Measurements from ENCODE around the gene IMP4.
"Not testable (repeated sequence)": the region's sequence is repeated elsewhere in the genome, so short reads cannot be mapped to it uniquely, and the experiment has no call there.

IMP4 gene, protein sequence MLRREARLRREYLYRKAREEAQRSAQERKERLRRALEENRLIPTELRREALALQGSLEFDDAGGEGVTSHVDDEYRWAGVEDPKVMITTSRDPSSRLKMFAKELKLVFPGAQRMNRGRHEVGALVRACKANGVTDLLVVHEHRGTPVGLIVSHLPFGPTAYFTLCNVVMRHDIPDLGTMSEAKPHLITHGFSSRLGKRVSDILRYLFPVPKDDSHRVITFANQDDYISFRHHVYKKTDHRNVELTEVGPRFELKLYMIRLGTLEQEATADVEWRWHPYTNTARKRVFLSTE

DNA sequence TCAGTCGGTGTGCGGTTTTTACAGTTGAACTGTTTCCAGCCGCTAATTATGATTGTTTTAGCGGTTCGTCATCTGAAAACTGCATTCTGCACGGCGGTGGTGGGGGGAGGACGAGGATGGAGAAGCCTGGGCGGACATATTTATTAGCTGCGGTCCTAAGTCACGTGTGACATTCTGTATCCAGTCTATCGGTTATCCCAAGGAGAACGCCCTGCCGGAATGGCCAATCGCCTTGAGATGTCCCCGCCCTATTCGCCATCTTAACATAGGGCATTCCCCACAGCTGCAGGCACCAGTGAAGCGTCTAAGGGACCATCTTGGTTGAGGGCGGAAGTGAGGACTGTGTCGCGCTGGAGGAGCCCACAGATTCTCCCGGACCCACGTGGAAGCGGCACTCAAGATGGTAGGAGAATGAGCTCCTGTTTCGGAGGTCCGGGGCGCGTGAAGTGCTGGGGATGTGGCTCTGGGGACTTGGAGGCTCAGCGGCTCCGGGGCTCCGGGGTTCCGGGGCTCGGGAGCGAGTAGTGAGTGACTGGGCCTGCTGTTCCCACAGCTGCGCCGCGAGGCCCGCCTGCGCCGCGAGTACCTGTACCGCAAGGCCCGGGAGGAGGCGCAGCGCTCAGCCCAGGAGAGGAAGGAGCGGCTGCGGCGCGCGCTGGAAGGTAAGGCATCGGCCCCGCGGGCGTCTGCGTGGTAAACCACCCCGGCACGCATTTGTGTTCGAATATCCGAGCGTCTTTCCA lies at the start of gene IMP4:
Gene IMP4 (plus strand): TSS at position 365 of the 743 bp plus-strand sequence. CDS start 36 bp downstream, at position 401.
- DNase-seq, result peak; percentile 97 to 98

DNA sequence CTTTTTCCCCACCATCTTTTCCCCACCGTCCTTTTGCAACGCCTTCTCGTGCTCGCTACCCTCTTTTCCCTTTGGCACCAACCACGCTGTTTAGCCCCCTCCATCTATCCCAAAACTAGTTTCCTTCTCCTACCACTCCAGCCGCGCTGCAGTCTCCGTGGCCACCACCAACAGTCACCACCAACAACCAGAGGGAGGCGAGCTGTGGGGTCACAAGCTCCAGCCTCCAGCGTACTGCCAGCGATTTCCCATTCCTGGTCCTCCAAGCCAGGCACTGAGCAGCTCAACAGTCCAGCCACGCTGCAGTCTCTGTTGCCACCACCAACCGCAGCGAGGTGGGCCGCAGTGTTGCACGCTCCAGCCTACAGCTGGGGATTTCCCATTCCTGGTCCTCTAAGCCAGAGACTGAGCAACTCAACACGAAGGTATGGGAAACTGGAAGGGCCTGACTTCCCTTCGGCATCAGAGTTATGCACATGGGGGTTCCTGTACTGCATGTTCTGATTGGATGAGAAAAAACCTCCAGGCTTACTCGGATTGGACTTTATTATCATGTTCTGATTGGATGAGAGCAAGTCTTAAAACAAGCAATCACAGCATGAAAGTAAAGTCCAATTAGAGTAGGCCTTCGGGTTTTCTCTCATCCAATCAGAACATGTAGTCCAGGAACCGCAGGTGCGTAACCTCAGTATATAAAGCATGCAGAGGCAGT lies 42.3 kb upstream of the IMP4 start:
- no peak for DNase-seq

DNA sequence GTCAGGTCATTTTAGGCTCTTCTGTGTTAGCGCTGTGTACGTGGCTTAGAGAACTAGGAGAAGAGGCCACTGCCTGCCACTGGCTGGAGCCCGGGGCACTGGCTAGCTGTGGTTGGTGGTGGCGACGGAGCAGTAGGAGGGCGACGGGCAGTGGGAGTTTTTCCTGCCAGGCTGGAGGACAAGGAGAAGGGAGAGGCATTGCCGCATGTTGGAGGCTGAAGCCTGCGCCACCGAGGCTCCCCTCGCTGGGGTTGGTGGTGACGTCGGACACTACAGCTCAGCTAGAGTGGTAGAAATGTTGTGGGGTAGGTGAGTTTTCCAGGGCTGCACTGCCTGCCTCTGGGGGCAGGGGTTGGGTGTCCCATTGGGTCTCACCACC lies 41.7 kb upstream of the IMP4 start:
- no peak for DNase-seq

DNA sequence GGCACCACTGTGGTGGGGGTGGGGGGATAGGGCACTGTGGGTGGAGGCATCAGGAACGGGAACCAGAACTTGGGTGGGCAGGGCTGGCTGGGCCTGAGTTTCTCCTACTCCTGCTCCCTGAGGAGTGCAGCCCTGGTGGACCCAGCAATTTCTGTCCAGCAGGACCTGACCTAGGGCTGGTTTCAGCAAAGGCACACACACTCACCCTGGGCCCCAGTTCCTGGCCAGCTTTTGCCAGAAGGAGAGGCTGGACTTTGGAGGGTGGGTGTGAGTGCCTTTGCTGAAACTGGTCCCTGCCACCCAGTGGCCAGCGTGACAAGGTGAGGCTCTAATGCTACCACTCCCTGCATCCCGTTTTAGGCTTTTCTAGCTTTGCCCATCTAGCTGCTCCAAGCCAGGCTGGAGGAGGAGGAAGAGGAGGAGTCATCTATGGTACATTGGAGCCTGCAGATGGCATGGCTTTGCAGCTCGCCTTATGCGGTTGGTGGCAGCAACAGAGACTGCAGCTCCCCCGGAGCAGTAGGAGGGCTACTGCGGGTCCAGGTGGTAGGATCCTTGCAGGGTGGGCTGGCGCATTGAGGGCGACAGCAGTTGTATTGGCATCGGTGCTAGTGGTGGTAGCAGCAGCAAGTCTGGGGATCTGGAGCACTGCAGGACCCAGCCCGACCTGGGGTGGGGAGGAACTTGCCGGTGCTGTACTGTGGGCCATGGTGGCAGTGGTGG lies 40.4 kb upstream of the IMP4 start:
- no peak for DNase-seq

DNA sequence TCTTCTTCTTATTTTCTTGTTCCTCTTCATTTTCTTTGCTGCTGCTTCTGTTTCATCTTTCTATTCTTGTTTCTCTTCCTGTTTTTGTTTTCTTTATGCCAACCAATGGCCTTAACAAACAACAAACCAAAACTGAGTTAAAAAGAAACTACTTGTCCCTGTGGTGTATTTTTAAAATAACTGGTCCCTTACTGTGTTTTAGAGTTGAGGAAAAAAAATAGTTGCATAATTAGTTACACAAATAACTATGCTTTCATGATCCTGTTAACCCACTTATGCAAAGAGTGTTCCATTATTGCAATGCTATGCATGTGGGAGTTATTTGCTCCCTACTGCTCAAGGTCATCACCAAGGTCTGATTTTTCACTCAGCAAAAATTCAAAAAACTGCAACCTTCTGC lies 39.5 kb upstream of the IMP4 start:
- no peak for DNase-seq

DNA sequence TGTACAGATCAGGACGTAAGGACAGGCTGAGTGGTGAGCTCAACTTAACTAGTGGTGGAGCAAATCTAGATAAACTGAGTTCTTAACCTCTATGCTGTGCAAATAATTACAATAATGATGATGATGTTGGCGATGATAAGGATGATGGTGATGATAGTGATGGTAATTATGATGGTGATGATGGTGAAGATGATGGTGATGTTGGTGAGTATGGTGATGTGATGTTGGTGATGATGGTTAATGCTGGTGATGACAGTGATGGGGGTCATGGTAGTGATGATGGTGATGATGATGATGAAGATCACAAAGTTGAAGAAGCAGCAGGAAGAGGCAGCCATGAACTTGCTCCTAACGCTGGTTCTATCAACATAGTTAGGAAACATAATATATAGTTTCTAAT lies 38.0 kb upstream of the IMP4 start:
- no peak for DNase-seq

DNA sequence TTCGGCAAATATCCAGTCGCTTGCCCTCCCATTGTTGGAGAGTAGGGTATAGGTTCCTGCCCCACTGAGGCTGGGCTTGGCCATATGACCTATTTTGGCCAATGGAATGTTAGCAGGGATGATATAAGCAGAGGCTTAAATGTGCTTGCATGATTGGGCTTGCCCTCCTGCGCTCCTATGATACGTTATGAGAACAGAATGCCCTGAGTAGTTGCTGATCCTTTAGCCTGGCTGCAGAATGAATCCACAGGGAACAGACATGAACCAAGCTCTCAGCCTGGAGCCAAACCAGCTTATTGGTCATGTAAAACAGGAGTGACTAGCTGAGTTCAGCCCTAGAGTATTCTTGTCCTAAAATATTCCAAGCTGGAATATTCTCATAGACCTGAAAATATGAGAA lies 34.8 kb upstream of the IMP4 start:
- no peak for DNase-seq

DNA sequence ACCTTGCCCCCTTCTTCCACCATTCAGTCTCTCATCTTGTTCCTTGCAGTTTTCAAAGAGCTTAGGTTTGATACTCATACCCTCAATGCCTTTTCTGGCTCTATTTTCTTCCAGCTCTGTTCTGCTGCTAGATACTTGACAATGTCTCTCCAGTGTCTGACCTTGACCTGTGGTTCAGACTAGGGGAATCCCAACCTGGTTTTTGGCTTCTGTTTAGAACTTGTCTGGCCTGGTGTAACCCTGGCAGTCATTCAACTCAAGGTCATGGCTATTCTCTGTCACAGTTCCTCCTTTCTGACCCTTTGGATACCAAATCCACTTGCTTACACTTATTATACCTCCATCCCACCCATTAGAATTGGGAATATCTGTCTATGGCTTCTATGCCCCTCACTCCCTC lies 31.8 kb upstream of the IMP4 start:
- DNase-seq, result no peak

DNA sequence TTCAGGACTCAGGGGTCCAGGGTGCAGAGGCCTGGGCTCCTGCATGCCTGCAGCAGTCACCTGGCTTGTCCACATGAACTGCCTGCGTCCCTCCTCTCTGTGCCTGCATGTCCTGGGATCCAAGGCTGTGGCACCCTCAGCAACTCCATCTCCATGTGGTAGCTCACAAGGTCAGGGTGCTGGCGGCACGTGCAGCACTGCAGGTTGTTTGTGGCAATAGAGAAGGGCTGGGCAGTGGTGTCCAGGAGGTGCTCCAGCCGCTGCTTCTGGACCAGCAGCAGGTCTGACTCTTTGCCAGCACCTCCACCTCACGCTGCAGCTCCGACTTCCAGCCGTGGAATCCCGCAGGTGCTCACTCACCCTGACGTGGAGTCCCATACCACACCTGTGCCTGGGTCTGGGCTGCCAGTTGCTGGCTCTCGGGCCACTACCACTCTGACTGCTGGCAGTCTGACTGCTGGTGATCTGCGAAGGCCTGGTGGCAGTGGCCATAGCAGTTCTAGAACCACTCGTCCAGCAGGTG lies 28.8 kb upstream of the IMP4 start:
- no peak for DNase-seq

DNA sequence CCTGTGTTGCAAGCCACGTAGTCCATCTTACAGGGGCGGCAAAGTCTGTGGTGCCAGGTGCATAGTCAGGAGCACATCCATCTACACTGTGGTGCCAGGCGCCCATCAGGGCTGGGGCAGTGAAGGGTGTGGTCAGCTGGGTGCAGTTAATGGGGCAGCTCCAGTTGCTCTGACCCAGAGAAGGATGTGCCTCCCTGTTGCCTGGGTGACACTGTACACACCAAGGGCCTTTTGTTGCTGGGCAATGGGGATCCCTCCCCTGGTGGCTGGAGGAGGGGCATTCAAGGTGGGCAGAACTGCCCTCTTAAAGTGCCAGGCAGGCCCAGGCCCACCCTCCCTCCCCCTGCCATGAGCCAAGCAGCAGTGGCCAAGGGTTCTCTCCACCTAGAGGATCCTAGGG lies 28.3 kb upstream of the IMP4 start:
- DNase-seq, result no peak

DNA sequence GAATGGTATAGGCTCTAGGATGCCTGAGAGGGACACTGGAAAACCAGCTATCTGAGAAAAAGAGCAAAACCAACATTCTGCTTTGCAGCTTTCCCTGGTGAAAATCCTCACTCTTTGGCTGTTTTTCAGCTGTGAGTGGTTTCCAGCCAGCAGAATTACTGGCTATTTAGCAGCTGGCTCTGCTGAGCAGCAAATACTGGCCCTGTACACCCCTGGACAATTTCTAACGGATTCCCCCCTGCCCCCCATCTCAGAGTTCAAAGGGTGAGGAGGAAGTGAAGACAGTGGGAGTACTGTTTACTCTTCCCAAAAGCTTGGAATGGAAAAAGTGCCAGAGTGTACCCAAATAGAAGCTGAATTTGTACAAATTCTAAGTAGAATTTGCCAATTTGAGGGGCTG lies 26.1 kb upstream of the IMP4 start:
- no peak for DNase-seq

DNA sequence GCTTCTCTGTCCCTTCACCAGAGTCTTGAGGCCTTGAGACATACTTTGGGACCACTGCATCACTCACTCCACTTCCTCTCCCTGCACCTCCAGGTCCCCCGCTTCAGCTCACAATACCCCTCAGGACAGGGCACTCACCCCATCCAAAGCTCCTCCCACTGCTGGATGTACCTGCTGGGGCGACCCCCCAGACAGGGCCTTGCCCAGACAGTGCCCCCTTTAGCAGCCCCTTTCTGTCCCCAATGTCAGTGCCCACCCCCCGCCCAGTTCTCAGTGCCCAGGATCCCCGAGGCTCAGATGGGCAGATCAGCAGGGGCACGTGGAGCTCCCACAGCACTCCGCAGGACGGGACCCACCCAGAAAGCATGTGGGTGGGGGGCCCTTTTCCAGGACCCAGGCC lies 23.8 kb upstream of the IMP4 start:
- DNase-seq, result no peak

DNA sequence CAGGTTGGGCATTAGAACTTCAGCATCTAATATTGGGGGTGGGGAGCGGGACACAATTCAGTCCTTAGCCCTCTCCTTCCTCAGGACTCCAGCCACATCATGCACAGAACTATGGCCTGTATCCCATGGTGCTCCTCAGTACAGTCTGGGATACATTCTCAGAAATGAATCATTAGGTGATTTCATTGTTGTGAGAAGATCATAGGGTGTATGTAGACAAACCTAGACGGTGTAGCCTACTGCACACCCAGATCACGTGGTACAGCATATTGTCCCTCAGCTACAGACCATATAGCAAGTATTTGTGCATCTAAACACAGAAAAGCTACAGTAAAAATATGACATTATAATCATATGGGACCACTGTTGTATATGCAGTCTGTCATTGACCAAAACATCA lies 23.2 kb upstream of the IMP4 start:
- DNase-seq, result no peak

DNA sequence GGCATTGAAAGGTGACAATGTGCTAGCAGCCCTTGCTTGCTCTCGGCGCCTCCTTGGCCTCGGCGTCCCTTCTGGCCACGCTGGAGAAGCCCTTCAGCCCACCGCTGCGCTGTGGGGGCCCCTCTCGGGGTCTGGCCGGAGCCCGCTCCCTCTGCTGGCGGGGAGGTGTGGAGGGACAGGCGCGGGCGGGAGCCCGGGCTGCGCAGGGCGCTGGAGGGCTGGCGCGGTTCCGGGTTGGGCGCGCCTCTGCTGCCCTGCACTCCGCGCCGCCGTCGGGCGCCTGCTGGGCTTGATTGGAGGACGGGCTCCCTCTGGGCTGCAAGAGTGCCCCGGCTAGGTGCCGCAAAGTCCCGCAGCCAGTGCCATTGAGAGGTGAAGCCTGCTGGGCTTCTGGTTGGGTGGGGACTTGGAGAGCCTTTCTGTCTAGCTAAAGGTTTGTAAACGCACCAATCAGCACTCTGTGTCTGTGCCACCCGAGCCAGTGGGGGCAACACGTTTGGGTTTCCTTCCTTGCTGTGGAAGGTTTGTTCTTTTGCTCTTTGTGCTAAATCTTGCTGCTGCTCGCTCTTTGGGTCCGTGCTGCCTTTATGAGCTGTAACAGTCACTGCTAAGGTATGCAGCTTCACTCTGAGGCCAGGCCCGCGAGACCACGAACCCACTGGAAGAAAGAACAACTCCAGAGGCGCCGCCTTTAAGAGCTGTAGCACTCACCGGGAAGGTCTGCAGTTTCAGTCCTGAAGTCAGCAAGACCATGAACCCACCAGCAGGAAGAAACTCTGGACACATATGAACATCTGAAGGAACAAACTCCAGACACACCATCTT lies 14.8 kb upstream of the IMP4 start:
- DNase-seq, result no peak

DNA sequence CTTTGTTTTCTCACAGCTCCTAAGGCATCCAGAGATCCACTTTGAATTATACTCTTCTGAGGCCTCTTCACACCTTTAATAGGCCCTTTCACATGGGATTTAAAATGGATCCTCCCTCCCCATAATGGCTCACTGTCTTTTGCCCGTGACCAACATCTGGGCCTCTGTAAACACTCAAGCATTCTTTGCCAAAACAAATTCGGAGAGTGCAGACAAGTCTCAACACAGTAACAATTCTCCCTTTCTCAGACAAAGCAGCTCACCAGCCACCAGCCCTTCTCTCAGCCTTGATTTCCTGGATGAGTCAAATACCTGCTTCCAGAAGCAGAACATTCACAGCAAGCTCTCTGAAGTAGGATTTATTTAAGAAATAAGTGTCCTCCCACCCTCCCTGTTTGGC lies 14.0 kb upstream of the IMP4 start:
- DNase-seq, result no peak

DNA sequence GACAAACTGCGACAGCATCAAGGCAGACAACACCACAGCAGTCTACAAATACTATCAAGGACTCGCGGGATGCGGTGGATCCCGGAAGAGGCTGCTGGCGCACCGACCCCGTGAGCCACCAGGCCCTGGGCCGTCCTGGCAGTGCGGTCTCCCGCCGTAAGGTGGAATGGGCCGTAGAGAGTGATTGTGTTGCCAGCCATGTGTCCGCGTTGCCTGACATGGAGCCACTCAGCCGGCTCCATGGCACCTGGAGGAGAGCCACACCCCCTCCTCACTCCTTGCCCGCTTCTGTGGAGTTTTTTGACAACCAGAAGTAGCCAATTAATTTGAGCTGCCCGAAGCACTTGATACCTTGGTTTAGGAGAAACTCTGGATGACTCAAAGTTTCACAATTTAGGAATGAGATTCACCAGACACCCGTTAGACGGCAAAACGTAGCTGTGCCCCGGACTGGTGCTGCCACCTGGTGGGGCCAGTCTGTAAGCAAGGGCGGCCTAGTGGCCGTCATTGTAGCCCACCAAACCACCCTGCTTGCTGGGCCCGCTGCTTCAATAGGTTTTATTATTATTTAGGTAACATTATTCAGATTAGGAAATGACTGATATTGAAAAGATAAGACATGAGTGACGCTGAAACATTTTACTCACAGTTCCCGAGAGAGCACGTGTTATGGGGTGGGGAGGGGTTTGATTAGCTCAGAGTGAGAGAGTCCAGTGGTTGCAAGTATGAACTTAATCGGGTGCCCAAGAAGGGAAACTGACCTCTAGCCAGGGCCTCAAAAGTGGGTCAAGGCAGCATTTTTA lies 10.2 kb upstream of the IMP4 start:
- DNase-seq, result peak; percentile 51 to 64

DNA sequence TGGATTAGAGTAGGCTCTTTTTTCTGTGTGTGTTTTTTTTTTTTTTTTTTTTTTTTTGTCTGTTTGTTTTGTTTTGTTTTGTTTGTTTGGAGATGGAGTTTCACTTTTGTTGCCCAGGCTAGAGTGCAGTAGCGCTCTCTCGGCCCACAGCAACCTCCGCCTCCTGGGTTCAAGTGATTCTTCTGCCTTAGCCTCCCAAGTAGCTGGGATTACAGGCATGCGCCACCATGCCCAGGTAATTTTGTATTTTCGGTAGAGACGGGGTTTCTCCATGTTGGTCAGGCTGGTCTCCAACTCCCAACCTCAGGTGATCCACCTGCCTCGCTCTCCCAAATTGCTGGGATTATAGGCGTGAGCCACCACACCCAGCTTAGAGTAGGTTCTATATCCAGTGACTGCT lies 9.4 kb upstream of the IMP4 start:
- DNase-seq, result not testable (repeated sequence)

DNA sequence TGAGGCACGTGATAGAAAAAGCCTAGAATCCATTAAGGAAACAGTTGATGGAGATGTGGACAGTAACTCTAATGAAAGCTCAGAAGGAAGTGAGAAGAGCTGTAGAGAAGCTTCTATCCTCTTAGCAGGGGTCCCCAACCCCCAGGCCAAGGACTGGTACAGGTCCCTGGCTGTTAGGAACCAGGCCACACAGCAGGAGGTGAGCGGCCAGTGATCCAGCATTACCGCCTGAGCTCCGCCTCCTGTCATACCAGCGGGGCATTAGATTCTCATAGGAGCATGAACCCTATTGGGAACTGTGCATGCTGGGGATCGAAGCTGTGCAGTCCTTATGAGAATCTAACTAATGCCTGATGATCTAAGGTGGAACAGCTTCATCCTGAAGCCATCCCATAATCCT lies 8.7 kb upstream of the IMP4 start:
- no peak for DNase-seq

DNA sequence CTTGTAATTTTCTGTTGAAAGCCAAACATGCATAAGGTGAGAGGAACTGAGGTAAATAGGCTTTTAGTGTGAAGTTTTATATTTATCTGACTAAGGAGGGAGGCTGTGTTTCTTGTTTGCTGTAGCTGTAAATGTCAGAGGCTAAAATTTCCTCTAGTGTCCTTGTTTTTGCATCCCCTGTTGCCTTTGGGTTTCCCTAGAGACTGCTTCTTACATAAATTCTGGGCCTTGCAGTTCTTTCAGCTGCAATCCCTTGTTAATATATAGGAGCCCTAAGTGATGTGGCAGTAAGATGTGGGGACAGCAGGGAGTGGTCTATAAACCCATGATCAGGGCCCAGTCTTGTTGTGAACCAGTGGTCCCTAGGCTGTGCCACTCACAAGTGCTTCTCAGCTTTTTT lies 7.5 kb upstream of the IMP4 start:
- no peak for DNase-seq

DNA sequence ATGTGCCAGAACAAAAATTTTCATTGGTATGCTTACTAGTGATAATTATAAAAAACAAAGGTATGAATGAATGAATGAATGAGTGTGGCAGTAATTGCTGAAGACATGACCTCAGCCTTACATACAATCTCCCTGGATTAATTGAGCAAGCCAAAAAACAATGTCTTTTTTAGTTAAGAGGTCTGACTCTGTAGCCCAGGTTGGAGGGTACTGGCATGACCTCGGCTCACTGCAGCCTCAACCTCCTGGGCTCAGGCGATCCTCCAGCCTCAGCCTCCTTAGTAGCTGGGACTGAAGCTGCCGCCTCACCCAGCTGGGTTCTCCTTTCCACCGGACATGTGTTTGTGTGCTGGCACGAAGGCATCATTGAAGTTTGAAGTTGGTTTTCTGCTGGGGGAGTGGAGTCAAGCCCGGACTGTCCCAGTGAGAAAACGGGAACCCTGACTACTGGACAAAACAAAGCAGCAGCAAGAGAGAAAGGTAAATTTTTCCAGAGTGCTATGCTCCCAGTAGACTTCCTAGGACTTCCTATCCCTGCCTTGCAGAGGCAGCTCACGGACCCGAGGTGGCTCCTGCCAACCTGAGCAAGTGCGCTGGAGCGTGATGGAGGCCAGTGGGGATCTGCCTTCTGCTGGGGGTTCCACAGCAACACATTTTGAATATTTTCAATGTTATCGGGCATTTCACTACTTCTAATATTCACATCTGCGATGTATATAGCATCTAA lies 6.4 kb upstream of the IMP4 start:
- DNase-seq, result no peak
